Fibroblast of skin of abdomen (primary cell): ENCODE data around the gene MAD1L1.
"Not testable (repeated sequence)": the region's sequence is repeated elsewhere in the genome, so short reads cannot be mapped to it uniquely, and the experiment has no call there.

Experiments used
- DNase-seq: peaks from one replicate; pipeline ENCODE4 v3.0.0-alpha.2; 2013

MAD1L1 gene

DNA sequence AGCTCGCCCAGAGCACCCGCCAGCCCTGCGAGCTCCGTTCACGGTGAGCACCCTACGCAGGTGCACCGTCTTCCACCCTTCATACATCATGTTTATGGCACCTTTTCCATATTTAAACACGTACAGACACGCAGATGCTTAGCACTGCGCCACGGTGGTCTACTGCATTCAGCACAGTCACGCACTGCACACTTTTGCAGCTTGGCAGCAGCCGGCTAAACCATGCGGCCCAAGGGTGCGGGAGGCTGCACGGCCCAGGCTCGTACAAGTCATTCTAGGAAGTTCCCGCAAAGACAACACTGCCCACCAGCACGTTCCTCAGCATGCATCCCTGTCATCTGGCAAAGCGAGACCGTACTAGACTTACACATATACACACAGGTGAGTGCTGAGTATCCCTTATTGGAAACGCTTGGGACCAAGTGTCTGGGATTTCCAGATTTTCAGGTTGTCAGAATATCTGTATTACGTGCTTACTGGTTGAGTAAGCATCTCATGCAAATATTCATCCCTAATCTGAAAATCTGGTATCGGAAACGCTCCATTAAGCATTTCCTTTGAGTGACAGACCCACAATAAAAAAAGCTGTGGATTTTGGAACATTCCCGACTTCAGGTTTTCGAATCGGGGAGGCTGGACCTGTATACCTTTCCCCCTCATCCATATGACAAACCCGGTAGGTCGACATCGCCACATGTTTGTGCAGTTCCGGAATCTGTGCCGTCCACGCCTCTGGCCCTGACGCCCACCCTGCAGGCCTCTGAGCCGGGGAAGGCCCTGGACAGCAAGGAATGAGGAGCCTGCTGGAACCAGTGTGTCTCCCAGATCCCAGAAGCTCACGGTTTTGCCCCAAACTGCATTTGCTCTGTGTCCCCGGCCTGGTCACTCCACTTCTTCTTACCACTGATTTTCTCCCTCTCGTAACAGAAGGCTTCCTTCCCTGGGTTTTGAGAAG, 340.5 kb downstream of the MAD1L1 start:
- no peak for DNase-seq

DNA sequence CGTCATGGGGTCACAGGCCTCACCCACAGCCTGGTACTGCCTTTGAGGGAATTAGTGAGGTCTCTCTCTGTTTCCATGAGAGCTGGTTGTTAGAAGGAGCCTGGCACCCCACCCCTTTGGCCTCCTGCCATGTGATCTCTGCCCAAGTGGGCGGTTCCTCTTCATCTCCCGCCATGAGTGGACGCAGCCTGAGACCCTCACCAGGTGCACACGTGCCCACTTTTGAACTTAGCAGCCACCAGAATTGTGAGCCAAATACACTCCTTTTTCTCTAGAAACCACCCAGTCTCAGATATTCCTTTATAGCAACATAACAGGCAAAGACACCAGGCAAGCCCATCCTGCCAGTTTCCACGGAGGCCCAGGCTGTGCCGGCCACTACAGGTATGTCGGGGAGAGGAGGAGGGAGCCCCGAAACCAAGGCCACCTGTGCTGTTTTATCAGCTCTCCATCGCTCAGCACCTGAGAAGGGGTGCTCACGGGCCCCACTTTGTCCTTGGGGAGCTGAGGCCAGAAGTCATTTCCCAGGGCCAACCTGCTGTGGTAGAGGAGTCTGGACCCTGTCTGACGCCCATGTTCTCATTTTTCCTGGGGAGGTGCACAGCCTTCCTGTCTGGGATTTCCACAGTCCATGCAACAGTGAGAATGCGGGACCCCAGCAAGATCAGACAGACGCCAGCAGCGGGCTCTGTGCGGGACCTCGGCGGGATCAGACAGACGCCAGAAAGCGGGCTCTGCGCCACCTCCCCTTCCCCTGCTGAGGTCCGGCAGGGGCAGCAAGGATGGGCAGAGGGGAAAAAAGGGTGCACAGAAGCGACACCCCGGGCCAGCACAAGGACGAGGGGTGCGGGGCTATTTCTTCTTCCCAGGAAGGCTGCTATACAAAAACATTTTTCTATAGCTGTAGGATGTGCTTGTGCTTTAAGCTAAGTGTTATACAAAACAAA, 342.2 kb downstream of the MAD1L1 start:
- DNase-seq: no peak

DNA sequence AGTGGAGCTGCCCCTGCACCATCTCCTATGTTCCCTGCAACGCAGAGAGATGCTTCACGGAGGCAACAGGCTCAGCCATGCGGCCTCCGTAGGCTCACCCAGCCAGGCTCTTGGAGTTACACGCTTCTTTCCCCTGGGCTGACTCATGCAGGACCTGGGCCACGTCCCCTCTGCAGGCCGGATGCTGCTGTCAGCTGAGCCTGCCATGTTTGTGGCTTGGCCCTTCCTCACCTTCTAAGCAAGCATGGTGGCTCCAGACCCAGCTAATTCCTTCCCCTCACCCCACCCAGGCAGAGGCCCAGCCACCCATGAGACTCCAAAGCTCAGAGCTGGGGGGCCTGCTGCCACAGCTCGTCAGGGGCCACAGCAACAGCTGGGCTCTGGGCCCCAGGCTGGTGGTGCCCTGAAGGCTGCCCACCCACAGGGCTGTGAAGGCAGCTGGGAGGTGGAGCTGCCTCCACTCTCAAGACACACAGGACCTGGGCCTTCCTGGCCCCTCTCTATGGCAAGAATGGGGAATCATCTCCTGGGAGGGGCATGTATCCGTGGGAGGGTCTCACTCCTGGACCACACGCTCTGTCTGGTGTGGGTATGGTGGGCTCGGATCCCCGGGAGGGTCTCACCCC, 343.1 kb downstream of the MAD1L1 start:
- peak; percentile 55 for DNase-seq

DNA sequence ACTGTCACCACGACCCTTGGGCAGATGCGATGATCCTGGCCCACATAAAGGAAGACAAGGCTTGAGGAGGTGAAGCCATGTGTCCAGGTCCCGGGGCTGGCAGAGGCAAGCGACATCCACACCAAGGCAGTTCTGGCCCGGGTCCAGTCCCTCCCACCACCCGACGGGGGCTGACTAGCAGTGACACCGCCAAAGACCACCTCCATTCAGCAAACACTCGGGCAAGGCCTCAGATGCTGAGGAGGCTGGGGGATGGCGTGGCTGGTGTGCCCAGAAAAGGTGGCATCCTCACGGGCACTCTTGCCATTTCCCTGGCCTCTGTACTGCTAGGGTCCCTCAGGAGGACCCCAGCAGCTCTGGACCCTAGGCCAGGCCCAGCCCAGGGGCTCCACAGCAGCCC, 343.7 kb downstream of the MAD1L1 start:
- DNase-seq: no peak

DNA sequence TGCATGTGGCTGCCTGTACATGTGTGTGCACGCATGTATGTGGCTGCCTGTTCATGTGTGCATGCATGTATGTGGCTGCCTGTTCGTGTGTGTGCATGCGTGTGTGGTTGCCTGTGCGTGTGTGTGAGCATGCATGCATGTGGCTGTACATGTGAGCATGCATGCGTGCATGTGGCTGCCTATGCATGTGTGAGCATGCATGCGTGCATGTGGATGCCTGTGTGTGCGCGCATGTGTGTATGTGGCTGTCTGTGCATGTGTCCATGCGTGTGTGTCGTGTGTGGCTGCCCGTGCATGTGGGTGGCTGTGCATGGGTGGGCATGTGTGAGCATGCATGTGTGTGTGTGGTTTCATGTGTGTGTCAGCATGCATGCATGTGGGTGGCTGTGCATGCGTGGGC, 344.3 kb downstream of the MAD1L1 start:
- no peak for DNase-seq

DNA sequence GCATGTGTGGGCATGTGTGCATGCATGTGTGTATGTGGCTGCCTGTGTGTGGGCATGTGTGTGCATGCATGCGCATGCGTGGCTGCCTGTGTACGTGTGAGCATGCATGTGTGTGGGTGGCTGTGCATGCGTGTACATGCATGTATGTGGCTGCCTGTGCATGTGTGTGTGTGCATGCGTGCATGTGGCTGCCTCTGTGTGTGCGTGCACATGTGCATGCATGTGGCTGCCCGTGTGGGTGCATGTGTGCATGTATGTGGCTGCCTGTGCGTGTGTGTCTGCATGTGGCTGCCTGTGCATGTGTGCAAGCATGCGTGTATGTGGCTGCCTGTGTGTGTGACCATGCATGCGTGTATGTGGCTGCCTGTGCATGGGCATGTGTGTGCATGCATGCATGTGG, 345.5 kb downstream of the MAD1L1 start:
- no peak for DNase-seq

DNA sequence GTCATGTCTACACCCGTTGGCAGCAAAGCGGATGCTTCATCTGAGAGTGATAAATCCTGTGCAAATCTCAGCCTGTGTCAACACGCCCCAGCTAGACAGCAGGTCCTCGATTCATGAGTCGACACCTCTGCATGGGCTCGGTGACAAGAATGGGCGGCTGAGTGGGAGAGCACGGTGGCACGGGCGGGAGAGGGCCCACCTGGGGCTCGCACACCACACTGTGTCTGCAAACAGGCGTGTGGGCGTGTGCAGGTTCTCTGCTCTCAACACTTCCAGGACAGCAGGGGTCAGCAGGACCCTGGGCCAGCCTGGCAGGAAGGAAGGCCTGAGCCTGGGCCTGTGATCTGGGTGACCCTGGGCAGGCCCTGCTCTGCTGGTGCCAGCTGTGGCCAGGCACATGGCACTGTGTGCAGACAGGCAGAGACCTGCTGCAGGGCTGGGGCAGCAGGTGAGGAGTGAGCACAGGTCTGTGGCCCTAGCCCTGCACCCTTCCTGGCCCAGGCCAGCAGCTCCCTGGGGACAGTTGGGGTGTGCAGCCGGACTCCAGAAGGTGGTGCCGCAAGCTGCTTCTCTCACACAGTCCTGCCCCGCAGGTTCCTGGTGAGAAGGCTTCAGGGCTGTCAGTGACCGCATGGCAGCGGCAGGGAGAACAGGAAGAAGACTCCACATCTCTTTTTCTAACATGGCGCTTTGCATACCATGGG, 346.2 kb downstream of the MAD1L1 start:
- no peak for DNase-seq

DNA sequence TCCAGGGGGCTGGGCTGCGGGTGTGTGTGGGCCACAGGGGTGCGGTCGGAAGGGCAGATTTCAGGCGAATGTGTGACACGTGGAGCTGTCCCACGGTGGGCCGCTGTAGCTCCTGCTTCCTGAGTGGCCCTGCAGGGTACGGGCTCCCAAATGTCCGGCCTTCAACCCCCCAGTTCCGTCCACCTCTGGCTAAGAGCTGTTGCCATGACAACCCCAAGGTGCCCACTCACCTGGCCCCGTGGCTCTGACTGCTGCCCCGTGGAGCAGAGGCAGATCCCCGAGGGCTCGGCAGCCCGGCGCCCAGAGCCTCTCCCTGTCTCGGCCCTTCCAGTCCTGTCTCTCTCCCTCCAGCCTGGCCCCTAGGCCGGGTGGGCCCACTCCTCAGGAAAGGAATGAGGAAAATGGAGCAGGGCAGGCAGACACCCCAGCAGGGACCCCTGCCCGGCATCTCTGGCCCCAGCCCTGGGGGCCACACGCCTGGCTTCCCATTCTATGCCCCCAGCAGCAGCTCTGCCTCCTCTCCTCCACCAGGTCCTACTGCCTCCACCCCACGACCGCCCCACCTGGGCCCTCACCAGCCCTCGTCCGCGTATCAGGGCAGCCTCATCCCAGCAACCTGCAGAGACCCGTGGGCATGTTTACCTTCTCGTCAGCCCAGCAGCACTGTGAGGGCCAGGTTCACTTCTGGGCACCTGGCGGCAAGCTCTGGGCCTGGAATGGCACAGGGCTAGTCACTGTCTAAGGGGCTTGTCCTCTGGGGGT, 347.1 kb downstream of the MAD1L1 start:
- DNase-seq: no peak

DNA sequence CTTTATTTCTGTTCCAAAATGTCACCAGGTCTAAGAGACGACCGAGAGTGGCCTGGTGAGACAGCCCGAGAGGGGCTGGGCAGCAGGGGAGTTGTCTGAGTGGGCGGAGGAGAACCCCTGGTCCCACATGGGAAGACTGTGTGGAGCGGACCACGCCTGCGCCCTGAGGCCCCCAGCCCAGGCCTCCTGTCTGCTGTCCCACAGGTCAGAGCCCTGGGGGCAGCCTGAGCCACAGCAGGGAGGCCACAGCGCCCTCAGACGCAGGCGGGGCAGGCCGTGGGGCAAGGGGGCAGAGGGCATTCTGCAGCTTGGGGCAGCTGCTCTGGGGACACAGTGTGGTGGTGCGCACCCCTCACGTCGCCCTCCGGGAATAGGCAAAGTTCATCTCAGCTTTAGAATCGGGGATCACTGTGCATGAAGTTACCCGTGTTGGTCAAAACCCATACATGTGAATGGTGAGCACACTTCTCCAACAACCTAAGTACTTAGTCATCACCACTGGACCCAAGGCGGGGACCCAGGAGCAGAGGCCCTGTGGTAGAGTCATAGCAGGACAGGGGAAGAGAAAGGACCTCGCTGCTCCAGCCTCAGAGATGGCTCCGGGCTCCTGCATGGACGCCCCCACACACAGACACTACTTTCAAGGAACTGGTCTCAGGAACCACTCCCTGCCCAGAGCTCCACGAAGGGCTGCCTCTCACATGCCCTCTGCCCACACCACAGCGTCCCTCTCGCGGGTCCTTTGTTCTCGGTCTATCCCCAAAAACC, 348.0 kb downstream of the MAD1L1 start:
- no peak for DNase-seq

DNA sequence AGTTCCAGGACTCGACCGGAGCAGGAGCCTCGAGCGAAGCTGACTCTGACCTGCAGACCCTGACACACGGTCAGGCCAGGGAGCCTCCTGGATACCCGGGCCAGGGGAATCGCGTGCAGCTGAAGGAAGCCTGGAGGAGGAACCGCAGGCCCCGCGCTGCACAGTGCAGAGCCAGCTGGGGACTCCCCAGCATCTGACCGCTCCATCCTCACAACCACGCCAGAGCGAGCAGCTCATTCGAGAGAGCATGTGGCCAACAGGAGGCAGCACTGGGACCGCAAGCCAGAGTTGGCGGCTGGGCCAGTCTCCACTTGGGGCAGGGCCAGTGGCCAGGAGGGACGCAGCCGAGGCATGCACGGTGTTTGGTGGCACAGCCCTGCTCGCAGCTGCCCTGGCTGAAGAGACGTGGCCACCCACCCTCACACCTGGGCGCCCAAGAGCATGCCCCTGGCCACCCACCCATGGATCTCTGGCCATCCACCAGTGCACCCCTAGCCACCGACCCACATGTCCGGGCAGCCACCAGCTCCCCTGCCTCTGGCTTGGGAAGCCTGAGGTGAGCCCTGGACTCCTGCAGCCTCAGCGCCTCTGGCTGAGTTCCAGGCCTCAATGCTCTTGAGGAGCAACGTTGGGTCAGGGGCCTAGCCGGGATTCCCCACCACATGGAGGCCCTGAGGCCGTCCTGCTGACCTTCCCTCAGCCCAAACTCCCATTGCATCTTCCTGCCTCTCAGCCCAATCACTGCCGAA, 348.7 kb downstream of the MAD1L1 start:
- DNase-seq: no peak

DNA sequence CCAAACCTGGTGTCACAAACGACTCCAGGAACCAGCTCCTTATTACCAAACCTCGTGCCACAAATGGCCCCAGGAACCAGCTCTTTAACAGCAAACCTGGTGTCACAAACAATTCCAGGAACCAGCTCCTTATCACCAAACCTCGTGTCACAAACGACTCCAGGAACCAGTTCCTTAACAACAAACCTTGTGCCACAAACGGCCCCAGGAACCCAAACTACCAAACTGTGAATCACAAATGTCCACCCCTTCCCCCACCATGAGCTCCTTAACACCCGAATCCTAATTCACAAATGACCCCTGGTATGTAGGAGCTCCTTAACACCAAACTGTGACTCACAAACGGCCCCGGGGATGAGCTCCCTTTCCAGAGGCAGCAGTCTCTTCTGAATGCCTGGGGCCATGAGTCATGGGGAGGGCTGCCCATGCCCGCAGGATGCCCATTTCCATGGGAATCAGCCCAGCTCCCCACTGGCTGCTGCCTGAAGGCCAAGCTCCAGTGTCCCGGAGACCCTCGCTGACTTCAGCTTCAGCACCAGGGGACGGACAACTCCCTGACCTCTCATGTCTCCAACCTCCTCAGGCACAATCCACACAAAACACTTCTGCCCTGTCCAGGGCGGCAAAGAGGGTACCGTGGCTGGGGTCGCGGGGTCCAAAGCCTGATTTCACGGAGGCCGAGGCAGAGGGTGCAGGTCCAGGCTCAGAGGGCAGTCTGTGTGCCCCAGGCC, 349.5 kb downstream of the MAD1L1 start:
- peak; percentile 88 for DNase-seq

DNA sequence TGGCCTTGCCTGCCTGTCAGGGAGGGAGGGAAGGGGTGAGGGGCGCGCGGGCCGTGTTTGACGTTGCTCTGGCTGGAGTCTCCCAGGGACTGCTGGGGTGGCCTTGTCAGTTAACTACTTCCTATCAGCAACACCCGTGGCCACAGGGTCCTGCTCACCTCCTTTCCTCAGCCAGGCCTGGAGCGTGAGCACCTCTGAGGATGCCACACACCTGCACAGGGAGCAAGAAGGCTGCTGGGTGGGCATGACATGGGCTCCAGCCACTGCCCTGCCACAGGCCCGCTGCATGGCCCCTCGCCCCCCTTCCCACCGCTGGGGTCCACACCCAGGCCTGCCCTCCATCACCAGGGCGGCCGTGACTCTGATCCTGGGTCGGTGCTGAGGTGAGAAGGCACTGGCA, 350.3 kb downstream of the MAD1L1 start:
- no peak for DNase-seq

DNA sequence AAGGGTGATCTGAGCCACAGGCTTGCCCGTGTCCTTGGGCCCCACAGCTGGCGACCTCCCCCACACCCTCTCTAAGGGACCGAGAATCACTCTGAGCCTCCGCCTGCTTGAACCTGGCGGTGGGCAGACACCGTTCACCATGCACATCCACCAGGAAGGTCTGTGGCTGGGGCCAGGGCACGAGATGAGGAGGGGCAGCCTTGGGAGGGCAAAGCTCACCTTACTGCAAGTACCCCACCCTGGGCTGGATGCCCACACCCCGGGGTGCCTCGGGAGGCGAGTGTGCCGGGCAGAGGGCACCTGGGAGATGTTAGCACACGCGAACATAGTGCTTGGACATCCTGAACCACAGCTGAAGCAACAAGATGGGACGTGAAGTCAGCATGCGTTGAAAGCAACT, 350.8 kb downstream of the MAD1L1 start:
- no peak for DNase-seq

DNA sequence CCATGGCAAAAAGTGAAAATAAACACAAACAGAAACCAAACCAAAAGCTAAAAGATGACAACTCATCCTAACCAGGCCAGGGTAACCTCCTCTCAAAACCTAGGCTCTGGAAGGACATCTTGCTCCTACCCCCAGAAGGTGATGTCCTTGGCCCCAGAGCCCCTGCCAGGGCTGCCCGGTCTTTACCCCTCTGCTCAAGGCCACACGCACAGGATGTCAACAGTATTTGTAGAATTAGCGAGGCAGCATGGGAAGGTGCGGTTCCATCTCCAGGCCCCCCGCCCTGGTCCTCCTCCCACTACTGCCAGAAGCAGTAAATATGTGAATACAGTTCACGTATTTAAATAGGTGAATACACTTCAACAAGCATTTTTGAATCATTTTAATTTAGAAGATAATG, 356.1 kb downstream of the MAD1L1 start:
- not testable (repeated sequence) for DNase-seq

DNA sequence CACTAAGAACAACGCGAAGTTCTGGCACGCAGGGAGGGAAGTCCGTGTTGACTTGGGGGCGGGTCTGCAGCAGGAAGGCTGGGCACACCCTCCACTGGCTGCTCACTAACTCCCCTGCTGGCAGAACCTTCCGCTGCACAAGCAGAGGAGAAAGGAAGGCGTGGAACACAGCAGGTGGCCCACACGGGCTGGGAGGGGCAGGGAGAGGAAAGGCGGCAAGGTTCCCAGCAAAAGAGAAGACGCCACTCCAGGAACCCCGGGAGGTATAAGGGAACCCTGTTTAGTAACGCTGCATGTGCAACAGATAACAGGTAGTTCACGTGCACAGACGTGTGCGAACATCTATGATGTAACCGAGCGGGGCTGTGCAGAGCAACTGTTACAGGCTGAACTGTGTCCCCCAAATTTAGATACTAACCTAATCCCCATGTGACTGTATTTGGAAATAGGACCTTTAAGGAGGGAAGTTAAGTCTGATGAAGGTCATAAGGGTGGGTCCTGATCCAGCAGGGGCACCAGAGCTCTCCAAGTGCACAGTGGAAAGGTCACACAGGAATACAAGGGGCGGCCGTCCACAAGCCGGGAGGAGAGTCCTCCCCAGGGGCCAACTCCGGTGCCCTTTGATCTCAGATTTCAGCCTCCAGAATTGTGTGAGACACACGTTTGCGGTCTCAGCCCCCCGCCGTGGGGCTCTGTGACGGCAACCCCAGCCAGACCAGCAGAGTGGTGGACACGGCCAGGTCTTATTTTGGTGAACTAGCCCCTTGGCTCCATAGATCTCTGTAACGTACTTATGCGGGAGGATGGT, 357.1 kb downstream of the MAD1L1 start:
- not testable (repeated sequence) for DNase-seq

DNA sequence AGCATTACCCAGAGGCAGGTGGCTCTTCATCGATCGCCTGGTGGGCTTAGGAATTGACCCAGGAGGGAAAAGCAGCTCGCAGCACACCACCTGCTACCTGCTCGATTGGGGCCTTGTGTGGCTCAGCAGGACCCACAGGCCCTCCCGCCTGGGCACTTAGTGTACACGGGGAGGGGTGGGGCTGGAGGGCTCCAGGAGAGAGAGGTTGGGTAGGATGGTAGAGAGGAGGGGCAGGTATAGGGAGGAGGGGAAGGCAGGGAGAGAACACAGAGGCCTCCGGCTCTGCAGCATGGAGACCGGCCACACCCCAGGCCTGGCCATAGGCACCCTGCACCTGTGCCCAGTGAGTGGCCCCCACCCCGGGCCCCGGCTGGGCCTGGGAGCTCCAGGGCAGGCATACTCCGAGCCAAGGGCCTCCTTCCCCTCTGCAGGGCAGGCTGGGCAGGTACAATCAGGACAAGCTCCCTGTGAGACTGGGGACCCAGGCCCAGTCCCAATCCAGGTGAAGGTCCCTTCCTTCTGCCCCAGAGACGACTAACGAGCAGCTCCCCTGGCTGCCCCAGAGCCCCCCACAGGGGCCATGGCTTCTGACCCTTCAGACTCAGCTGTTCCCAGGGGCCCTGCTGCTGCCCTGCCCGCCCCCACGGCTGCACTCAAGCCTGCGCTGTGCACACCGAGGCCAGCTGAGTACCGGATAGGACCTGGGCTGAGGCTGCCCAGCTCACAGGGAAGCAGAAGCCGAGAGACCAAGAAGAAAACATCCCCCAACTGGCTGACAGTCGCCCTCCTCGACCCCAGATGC, 358.0 kb downstream of the MAD1L1 start:
- DNase-seq: not testable (repeated sequence)

DNA sequence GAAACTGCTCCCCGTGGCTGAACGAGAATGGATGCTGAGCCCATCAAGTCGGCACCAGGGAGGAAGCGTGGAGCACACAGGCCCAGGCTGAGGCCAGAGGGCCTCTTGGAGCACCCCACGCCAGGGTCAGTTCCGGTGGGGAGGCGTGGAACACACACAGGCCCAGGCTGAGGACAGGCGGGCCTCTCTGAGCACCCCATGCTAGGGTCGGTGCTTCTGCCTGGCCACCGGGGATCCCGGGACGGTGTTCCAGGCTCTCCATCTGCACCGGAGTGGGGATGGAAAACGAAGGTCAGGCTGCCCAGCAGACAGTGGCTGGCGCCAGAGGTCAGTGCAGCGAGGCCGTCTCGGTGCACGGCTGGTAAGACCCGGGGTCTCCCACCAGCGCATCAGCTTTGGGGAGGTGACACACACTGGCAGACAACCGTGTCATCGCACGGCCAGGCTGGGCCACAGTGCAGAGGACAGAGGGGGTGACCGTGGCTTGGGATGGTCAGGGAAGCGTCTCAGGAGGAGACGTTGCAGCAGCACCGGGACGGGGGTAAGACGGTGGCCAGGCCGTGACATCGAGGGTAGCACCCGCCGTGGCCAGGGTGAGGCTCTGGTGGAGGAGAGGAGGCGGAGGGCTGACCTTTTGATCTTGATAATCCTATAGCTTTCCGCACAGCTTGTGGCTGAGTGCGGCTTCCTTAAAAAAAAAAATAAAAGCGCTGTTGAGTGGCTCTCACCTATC, 358.7 kb downstream of the MAD1L1 start:
- no peak for DNase-seq
